D341Med (cell line): Measurements from ENCODE around the gene NCOA7.
A peak's percentile ranks its signal among the peaks of the same experiment; 100 is the strongest.
"Not testable (repeated sequence)": the region's sequence is repeated elsewhere in the genome, so short reads cannot be mapped to it uniquely, and the experiment has no call there.

ENCODE experiments used
- DNase-seq: peaks from one replicate; pipeline ENCODE4 v3.0.0; 2012; ENCODE audit warnings: low spot score

NCOA7 gene

DNA sequence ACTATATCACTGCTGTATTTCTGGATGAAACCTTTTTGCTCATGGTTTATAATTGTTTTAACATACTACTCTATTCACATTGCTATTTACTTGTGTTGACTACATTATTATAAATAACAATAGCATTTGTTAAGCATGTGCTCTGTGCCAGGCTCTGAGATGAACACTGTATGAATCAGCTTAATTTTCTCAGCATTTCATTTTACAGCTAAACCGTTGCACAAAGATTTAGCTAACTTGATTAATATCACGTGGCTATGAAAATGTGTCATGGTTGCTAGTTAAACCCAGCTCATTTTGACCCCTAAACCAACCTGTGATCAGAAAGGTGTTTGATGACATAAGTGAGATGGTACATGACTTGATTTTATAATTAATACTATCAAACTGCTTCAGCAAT, 77.5 kb downstream of the NCOA7 start:
- no peak for DNase-seq

DNA sequence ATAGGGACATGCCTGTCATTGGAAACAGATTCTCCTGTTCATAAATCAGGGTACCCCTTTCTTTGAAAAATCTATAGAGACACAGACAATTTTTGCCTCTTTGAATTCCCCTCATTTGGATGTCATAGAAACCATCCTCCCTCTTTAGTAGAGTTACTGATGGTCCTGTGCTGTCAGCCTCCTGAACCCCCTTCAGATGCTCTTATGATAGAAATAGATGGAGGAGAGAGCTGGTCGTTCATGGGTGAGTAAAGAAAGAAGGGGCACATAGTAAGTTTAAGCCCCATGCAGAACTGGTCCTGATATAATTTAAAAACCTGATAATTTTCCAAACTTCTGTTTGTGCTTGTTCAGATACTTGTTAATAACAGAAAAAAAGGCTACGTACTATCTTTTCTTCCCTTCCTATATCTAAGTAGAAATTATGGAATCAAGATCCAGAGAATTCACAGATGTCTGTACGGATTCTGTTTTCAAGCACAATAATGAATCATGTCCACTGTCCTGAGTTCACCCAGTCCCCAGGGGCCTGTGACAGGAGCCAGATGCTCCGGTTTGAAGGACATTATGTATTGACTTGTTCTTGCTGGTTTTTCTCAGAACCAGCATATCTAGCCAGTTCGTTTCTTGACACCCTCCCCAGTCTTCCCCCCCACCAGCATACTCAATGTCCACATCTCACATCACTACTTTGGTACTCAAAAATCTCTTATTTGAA, 78.1 kb downstream of the NCOA7 start:
- no peak for DNase-seq

DNA sequence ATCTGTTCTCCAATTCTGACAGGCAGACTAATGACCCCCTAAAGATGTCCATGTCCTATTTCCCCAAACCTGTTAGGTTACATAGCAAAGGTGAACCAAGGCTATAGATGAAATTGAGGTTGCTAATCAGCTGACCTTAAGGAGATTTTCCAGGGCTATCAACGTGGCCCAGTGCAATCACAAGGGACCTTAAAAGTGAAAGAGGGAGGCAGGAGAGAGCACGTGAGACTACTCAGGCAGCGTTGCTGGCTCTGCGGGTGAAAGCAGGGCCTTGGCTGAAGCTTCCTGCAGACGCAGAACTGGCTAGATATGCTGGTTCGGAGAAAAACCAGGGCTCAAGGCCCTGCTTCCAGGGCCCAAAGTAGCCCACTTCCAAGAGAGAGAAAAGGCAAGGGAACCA, 78.7 kb downstream of the NCOA7 start:
- DNase-seq, result no peak

DNA sequence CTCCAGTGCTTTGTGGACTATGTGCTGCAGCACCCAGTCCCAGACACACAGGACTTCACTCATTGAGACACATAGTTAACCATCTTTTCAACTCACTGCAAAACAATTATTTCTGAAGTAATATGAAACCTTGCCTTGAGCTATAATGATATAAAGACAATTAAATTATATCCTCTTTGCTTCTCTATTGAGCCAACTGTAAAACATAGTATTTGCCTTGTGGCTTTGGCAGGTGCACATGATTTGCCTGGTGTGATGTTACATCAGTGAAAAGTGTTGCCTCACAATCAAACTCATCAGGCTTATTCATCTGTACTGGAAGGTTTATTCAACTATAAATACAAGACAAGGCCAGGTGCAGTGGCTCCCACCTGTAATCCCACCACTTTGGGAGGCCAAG, 80.6 kb downstream of the NCOA7 start:
- no peak for DNase-seq

DNA sequence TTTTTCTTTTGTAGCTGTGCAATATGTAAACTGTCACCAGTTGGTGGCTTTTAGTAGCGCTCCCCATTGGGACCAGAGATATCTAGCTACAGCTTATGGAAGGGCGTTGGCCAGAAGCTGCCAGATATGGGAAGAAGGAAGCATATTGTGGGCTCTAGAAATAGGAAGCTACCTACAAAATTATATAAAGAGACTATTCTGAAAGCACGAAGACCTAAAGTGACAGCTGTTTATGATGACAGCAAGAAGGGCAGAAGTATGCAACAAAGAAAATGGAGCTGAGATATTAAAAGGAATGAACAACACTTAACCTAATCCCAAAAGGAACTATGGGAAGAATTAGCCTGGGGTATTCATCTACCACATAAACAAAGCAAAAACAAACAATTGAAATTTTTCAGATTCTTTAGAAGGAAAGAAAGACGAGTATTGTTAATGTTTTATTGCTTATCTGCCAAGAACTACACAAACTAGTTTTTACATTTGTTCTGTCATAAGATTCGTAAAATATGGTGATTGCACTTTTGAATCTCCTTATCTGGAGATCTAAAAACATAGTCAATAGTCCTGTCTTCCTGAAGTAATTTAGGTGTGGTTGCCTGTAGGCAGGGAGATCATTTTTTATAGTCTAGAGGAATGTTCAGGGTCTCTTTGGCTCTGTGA, 81.6 kb downstream of the NCOA7 start:
- no peak for DNase-seq

DNA sequence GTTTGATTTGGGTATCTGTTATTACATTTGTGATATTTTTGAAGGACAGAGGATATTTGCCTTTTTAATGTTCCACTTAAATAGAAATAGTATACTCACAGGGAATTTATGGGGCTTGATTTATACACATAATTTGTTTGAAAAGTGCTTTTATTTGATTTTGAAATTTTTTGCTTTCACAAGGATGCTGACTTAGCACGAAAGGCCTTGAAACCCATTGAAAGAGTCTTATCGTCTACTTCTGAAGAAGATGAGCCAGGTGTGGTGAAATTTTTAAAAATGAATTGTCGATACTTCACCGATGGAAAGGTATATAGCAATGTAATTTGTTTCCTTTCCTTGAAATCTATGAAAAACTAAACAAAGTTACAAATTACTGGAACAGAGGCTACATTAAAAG, 91.5 kb downstream of the NCOA7 start:
- DNase-seq, result no peak

DNA sequence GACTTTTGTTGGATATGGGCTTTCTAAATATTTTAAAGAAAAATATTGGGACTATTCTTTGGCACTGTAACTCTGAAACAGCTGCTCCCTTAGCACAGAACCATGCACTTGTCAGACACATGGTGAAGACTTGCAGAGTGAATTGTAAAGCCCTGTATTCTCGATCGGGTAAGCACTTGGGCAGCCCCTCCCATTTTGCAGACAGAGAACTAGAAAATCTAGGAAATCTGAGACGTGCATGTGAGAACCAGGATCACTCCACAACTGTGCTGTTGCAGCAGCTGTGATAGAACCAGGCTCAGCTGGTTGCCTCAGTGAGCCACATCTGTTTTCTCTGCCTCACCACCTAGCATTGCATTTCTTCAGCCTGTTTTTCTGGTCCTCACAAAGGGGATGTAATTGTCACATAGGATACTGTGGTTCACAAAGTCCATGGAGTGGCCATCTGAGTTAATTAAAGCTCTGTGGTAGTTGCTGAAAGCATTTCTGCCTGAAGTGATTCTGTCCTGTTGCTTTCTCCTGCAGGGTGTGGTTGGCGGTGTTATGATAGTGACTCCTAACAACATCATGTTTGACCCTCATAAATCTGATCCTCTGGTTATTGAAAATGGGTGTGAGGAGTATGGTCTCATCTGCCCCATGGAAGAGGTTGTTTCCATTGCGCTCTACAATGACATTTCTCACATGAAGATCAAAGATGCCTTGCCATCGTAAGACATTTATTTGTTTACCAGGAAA, 94.0 kb downstream of the NCOA7 start:
- DNase-seq, result no peak

DNA sequence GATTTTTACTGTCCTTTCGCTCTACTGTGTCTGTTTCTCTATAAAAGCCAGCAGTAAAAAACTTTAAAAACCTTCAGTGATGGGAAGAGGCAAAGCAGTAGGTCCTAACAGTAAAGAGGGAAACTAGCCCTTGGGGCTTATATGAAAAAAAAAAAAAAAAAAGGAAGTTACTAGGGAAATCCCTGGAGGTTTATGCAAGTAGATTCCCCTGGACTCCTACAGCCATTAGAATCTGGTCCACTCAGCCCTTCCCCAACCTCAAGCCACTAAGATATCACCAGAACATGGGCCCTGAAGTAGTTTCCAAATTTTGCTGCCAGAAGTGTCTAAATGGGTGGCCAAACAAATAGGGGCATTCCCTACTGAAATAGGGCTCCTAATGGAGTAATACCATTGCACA, 95.3 kb downstream of the NCOA7 start:
- DNase-seq, result no peak

DNA sequence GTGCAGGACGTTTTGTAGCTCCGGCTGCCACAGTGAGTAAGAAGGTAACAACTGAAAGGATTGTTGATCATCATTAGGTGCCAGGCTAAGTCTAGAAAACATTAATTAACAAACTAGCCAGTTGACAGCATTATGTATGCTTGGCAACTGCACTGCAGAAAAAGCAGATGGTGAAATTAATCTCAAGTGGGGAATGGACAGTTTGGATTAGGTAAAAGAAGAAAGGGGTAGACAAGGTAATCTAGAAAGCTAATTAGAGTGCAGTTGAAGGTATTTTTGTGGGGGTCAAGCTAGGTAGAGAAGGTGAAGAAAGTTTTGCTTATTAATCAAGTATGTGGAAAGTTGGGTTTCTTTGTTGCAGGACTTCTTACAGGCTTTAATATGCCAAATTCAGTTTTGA, 96.2 kb downstream of the NCOA7 start:
- DNase-seq, result peak; percentile 44

DNA sequence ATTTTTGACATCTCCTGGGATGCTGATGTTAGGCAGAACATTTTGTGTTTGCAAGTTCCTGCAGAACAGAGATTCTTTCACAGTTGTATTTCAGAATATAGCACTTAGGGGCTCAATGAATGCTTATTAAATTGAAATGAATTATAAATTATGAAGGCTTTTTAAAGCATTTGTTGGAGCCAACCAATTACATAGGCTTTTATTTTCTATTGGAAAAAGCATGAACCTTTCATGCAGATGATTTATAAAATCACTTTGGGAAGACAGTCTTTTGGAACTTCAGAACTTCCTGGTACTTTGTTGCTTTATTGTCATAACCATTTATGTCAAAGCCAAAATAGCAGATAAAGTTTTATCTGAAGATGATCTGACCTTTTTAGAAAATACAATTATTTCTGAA, 96.6 kb downstream of the NCOA7 start:
- no peak for DNase-seq

DNA sequence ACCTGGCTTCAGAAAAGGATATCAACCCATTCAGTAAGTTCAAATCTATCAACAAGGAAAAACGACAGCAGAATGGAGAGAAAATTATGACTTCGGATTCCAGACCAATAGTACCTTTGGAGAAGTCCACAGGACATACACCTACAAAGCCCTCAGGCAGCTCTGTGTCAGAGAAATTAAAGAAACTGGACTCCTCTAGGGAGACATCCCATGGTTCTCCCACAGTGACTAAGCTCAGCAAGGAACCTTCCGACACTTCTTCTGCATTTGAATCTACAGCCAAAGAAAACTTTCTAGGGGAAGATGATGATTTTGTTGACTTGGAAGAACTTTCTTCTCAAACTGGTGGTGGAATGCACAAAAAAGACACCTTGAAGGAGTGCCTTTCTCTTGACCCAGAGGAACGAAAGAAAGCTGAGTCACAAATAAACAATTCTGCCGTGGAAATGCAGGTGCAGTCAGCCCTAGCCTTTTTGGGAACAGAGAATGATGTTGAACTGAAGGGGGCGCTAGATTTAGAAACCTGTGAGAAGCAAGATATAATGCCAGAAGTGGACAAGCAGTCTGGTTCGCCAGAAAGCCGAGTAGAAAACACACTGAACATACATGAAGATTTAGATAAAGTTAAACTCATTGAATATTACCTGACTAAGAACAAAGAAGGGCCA, 98.4 kb downstream of the NCOA7 start:
- DNase-seq, result no peak

DNA sequence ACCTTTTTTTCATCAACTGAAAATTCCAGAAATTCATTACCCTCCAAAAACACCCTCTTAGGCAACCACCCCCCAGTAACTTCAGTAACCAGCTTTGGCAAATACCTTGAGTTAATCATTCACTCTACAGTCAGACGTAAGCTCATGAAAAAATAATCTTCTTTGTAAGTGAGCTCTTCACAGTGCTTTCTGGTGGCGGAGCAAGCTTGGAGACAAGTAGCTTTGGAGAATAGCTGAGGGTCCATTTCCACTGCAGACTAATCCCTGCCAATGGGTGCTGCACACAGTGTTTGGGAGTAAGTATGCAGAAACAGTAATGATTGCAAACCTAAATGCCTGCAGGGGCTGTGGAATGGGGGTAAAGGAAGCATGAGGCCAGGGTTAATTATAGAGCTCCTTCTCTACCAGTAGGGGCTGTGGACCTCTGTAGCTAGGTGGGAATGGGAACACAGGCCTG, 109.0 kb downstream of the NCOA7 start:
- peak; percentile 57 for DNase-seq

DNA sequence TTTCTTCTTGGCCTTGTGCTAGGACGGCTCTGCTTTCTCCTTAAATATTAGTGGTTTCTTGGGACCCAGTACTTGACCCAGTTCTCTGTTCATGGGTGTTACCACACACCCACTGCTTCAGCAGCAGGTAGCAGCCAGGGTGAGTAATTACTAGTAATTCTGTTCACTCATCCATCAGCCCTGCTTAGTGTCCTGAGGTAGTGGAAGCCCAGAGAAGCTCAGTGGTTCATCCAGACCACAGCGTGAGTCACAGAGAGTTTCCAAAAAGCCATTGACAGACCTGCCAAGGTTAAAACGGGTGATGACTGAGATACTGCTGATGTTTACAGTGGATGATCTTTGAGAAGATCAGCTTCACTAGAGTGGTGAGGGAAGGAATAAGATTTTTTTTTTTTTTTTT, 114.1 kb downstream of the NCOA7 start:
- DNase-seq, result no peak

DNA sequence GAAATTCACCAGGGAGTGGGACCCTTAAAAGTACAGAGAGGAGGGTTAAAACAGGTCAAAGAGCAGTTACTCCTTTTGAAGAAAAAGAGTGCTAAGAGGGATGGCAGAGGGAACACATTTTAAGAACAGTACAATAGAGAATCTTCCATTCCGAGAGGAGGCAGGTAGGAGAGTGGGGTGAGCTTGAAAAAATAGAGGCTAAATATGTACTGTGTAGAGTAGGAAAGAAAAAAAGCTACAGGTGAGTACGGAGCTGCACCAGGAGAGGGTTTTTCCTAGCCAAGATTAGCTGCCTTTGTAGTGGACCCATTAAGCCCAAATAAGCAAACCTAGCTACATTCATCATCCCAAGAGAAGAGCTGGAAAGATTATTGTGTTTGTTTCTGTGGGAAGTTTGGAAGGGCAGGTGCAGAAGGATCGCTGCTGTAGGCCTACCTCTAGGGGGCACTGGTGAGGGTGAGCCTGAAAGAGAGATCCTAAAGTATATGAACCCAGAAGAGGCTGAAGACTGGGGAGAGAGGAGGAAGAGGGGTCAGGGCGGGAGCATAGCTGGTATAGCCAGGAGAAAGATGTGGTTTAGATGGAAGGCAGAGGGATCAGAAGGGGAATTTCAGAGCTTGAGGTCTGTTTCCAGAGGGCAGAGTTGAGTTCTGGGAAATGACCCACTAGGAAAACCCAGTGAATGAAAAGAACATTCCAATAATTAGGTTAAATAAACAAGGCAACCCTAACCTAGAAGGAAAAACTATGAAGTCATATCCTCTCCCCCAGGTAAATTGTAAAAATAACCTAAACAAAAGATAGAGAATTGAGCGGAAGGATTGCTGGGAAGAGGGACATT, 115.6 kb downstream of the NCOA7 start:
- peak; percentile 48 for DNase-seq

DNA sequence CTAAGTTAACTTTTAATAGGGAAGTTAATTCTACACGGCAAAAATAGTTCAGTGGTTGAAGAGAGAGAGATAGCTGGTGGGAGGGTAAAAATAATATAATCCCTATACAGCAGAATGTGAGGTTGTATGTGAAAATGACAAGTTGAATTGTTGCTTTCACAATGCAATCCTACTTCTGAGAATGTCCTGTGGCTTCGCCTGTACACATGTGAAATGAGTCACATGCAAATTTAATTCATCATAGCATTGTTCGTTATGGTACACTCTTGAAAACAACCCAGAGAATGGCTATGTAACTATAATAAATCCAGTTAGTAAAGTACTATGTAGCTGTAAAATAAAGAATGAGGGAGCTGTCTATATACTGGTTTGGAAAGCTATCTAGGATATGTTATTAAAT, 119.8 kb downstream of the NCOA7 start:
- no peak for DNase-seq

DNA sequence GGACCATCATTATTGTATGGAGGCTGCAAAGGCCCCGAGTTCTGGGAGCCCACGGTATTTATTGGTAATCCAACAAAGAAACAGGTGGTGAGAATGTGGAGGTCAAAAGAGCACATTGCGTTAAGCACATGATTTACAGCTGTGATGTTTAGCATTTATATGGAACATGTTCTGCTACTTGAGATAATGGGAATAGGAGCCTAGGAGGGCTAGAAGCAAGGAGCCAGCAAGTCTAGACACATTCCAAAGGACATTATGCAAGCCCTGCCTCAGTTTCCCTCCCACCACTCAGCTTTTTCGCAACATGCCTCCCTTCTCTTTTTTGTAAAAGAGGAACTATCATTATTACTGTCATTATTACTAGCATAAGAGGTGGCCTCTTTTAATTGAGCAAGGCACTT, 120.3 kb downstream of the NCOA7 start:
- not testable (repeated sequence) for DNase-seq

DNA sequence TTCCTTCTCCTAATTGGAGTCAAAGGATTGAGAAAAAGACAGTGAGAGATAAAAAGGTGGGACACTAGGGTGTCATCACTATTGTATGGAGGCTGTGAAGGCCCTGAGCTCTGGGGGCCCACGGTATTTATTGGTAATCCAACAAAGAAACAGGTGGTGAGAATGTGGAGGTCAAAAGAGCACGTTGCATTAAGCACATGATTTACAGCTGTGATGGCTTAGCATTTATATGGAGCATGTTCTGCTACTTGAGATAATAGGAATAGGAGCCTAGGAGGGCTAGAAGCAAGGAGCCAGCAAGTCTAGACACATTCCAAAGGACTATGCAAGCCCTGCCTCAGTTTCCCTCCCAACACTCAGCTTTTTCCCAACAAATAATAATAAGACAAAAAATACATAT, 121.7 kb downstream of the NCOA7 start:
- not testable (repeated sequence) for DNase-seq

DNA sequence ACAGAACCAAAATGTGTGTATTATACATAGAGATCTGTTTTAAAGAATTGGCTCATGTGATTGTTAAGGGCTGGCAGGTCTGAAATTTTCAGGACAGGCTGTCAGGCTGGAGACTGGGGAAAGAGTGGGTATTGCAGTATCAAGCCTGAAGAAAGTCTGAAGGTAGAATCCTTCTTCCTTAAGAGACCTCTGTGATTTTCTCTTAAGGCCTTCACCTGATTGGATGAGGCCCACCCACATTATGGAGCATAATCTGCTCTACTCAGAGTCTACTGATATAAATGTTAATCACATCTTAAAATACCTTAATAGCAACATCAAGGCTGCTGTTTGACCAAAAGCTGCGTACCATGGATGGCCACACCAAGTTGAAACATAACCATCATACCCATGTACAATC, 122.4 kb downstream of the NCOA7 start:
- DNase-seq, result no peak

DNA sequence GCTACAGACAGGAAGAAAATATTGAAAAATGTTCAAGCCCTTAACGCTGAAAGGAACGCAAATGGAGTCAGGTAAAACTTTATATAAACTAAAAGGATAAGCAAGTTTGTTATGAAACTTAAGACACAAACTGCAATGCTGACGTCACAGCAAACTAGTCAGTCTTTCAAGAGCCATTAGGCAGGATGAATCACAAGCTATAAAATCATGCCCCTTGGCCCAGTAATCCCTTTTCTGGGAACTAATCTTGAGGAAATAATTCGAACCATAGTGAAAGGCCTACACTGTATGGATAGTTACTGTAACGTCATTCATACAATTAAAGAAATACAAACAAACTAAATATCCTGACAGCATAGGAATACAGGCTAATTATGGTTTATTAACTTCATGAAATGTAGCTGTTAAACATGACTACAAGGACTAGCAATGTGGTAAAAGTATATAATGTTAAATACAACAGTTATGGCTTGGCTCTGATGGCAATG, 123.1 kb downstream of the NCOA7 start:
- DNase-seq, result no peak

DNA sequence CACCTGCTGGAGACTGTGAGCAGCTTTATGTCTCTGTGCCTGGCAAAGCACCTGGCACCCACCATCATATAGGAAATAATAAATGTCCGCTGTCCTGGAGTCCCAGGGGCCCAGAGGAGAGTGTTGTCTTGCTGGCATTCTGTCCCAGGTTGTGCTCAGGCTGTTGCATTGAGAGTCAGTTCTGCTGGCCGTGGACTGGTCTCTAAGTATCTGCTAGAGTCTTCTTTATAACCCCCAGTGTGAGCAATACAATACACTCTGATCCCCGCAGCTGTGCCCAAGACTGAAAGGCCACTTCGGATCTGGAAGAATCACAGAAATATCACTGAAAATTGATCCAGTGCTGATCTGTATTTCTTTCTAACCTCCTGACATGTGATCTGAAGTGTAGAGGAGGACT, 127.5 kb downstream of the NCOA7 start:
- DNase-seq, result no peak
